ENCODE results near the gene CCDC188.

CCDC188 gene

DNA sequence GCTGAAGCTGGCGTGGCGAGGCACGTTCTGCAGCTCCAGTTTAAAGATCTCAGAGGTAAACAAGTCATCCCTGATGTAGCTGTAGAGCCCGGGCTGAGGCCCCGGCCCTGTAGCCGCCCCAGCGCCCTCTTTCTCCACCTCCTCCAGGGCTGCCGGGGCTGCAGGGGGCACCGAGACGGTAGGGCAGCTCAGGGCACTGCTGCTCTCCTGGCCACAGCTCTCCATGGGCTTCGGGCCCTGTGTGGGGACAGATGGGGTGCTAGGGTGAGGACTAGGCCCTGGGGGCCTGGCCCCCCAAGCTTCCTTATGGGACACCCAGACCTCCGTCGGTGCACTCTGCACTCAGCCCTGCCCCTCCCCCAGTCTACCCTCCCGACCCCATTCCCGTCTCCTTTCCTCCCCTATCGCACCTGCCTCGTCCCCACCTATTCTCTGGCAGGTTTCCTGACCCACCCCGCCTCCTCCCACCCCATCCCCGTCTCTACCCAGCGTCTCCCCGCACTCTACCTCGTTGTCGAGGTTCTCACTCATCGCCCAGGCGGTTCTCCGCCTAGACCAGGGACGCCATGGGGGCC, 34.4 kb downstream of the CCDC188 start:
- DNase-seq: no peak

DNA sequence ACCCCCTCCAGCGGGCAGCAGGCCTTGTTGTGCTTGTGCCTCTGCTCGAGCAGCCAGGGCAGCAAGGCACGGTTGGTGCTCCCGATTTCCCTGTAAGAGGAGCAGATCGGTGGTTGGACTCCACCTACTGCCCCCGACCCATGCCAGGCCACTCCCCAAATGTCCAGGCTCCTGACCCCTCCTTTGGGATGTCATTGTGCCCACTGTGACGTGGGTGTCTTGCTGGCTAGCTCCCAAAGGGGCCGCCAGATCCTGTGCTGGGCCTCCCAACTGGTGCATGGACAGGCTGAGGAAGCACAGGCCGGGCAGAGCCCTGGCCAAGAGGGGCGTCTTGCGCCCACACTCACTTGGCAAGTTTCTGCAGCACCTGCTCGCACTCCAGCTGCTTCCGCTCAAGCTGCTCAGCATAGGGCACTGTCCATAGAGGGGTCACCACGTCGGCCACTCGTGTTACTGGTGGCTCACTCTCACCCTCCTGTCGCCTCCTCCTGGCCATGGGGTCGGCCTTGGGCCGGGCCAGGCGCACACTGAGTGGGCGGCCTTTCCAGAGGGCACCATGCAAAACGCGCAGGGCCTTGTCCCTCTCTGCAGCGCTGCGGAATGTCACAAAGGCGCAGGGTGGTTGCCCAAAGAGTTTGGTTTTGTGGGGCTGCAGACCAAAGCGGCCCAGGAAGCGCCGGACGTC, 35.0 kb downstream of the CCDC188 start, which contains the start of gene RANBP1:
Gene RANBP1 (plus strand): TSS at position 414 of the 685 bp plus-strand sequence. CDS start 81 bp downstream, at position 495.
- DNase-seq: no peak

DNA sequence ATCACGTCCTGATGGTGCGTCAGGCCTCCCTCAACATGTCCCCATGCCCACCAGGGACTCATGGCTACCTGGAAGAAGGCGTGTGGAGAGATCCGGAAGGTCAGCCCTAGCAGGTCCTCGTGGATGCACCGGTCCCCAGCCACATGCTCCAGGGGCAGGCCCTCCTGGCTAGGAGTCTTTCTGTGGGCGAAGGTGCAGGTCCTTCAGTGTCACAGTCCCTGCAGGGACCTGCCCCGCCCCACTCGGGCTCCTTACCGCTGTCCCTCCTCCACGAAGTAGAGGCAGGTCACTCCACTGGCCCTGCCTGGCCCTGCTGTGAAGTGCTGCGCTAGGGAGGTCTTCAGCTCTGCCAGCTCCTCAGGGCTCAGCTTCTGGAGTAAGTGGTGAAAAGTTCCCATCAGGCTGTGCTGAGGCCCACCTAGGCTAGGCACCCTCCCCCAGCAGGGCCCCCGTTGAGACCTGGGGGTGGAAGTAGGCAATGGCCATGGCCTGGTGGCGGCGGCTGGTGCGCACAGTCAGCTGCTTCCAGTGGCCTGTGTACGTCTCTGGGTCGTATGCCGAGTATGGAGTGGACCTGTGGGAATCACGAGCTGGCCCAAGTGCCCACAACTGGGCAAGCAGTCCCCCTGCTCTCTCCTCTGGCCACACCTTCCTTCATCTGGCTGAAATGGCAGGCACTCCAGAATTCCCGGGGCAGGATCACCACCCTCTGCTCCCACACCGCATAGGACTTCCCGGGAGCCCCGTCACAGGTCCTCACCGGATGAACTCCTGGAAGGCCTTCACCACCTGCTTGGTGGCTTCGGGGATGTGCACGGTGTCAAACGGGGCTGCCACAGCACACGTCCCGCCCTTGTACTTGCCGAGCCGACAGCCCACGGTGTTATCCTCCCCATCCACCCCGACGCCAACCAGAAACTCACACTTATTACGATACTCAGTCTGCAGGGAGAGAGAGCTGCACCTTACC, 36.1 kb downstream of the CCDC188 start:
- no peak for DNase-seq

DNA sequence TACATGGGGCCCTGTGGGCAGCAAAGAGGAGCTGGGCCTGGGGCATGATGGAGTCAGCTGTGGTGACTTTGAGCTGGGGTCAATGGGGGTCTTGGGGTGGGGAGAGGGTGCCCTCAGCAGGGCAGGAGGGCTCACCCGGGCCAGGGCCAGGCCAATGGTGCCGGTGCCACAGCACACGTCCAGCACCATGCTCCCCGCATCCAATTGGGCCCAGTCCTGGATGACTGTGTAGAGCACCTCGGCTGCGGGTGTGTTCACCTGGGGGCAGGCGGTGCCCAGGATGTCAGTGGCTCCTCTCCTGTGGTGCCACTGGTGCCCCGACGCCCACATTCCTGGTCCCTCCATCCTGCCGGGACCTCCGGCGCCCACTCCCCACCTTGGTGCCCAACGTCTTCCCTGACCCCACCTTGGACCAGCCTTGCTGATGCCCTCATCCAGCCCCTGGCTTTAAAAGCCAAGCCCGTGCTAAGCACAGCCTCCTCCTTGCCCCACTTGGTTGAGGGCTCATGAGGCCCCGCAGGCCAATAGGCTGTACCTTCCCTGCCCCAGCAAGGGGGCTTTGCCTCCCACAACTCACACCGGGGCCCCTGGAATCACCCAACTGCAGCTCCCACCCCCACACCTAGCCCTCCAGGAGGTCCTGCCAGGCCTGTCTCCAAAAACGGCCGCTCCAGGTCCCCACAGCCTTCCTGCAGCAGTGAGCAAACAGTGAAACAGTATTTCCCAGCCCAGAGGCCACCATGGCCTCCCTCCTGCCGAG, 37.1 kb downstream of the CCDC188 start:
- DNase-seq: no peak

DNA sequence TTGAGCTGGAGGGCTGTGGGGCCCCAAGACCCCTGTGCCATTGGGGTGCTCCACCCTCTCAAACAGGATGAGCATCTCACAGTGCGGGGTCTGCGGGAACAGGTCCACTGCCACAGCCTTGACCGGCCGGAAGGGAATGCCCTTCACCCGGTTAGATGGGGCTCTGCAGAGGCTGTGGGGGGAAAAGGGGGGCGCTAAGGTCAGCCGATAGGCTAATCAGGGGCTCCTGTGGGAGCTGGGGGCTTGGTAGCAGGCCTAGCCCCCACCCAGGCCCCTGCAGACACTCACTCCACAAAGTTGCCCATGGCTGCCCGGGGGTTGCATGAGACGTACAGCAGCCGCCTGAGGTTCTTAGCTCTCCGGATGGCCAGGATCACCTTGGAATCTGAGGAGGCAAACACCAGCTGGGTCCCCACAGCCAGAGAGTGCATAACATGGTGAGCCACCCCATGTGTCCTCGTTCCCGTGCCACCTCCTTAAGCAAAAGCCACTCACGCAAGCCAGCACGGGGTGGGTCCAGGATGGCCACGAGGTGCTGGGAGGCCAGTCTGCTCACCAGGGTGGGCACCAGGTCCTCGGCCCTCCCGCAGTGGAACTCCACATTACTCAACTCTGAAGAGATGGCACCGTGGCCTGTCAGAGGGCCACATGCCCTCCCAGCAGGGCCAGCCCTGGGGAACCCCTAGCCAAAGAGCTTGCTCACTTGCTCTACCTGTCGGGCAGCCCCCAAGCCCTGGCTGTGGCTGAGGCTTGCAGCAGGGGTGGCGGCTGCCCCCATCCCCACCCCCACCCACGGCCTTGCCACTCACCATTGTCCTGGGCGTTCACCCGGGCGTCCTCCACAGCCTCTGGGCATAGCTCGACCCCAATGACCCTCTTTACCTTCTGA, 38.0 kb downstream of the CCDC188 start:
- DNase-seq: no peak

DNA sequence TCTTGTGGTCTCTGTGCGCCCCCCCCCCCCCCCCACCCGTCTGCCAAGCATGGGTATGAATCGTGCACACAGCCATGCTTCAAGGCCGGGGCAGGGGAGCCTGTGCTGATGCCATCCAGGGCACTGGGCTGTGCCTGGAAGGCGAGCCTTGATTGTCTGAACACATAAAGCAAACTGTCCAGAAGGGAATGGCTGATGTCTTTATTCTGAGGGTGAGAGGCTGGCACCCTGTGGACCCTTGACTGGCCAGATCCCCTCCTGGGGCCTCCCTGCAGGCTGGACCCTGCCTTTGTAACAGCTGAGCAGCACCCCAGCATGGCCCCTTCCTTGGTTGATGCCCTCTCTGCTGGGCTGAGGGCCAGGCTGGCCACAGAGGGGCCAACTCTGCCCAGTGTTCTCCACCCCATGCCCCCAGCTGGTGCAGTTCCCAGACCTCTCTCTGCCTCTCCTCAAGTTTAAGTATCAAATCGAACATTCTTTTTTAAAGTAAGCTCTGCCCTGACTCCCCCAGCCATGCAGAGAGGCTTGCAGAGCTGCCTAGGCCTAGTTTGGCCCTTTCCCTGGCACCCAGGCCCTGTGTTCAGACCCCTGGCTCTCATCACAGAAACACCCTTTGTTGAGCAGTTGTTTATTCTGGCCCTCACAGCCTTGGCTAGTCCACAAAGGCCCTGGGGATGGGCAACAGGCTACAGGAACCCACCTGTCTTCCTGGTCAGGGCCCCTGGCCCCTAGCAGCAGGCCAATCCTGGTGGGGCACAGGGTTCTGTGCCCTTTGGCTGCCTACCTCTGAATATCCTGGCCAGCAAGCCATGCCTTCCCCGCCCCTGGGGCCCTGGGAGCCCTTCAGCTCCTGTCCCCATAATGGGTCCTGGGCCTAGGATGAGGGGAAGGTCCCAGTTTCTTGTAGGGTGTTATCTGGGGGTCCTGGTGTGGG, 38.9 kb downstream of the CCDC188 start:
- DNase-seq: no peak

DNA sequence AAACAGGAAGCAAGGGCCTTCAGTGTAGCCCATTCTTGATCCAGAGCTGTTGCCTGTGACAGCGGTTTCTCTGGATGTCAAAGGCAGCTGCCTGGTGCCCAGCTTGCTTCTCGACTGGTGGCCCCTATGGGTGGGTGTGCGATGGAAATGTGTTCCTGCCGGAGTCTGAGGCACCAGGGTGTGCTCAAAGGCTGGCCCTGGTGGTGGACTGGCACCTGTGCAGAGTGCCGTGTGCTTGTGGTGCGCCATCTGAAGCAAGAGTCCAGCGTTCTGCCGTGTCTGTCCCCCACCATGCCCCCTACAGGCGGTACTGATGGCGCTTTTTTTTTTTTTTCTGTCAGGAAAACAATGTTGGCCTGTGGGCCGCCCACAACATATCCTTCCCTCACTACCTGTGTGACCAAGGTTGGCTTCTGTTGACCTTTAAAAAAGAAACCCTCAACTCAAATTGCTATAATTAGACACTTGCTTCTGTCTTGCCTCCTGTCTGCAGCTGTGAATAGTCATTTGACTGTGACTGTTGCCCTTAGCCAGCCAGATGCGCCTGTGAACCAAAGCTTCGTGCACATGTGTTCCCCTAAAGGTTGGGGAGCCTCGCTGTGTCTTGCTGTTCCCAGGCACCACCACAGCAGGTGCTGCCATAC, 39.7 kb downstream of the CCDC188 start:
- peak; percentile 26 for DNase-seq

DNA sequence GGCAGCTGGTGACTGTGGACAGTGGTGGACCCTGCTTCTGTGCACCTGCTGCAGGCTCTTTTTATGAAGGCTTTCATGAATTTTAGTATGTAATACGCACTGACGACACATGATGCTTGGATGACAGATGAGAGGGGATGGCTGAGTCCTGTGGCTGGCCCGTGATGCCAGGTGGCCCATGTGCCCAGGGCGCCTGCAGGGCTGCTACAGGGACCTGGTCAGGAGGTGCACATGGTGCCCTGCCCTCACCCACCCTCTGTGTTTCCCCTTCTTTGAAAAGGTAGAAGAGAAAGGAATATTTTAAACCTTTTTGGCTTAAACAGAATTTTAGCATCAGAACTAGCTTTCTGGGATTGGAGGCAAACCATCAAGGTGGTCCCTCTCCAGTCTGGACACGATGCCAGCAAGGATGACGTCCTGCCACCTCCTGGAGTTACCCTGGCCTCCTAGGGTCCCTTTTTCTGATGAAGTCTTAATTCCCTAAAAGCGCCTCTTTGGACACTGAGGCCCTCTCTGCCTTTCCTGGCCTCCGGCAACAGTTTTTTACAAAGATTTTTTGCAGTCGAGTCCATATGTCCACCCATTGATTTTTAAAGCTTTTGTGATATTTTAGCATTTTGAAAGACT, 40.4 kb downstream of the CCDC188 start:
- no peak for DNase-seq

DNA sequence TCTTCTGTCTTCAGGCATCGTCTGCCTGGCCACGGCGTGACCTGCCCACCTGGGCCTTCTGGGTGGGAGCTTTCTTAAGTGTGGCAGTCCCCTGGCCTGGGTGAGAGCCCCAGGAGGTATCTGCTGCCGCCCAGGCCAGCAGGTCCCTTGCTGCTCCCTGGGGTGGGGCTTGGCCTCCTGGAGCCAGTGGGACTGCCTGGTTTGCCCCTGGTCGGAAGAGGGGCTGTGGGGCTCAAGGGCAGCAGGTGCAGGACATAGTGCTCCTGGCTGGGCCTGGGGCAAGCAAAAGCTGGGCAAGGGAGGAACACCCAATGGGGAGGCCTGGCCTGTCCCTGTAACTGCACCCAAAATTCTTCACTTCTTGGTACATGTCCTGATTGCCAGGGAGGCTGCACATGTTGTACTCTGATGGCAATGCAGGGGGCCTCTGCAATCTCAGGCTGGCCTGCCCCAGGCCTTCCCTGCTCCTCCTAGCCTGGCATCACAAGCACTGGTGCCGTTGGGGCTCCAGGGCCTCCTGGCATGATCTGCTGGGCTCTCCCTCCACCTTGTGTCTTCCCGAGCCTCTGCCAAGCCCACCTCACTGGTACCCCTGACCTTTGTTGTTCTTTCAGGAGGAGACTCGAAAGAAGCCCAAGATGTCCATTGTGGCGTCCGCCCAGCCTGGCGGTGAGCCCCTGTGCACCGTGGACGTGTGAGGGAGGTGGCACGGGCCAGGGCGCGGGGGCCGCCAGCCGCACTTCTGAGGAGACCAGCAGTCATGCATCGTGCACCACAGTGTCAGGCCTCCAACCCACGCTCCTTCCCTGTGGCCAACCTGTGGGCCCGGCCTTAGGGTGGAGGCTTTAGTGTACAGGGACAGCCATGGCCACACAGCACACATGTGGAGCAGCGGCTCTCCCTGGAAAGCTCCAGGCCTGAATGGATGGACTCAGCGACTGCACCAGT, 41.2 kb downstream of the CCDC188 start:
- DNase-seq: no peak

DNA sequence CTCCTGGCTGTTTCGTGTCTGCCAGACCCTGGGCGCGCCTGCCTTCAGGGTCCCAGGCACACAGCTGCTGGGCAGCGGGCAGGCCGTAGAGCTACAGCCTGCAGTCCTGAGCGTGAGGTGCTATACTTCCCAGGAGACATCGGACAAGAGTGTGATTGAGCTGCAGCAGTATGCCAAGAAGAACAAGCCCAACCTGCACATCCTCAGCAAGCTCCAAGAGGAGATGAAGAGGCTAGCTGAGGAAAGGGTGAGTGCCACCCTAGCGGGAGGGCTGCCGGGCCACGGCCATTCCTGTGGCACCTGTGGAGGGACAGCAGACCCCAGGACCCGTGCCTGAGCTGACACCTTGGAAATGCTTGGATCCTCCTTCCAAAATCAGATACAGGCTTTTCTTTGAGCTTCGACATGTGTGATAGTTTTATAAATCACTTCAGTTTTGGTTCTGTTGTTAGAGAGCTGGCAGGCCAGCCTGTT, 42.1 kb downstream of the CCDC188 start:
- no peak for DNase-seq

DNA sequence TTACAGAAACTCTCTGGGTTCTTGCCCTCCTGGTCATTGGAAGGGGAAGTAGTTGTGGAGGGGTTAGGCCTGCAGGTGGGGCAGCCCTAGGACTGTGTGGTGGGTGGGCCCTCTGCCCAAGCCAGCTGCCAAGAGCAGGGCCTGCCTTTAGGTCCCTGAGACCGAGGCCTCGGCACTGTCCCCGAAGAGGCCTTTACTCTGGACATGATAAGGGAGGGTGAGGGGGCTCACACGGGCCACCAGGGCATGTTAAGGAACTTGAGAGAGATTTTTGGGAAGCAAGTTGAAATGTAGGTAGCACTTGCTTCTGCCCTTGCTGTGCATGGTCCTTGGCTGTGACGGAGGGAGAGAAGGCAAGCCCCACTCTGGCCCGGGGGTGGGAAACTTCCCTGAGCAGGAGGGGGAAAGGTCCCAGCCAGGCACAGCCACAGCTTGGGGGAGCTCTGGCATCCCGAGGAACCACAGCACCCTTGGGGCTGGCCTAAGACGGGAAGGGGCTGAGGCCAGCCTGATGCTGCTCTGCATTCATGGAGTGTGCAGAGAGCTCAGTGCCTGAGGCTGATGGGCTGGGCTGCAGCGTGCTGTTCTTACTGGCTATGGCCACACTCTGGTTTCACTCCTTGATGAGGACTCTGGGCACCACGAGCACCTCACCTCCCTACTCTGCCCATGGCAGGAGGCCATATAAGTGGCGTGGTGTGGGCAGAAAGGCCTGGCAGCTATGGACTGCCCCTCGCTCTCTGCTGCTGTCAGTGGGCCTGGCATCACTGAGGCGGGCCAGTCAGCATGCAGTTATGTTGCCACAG, 42.7 kb downstream of the CCDC188 start:
- DNase-seq: no peak

DNA sequence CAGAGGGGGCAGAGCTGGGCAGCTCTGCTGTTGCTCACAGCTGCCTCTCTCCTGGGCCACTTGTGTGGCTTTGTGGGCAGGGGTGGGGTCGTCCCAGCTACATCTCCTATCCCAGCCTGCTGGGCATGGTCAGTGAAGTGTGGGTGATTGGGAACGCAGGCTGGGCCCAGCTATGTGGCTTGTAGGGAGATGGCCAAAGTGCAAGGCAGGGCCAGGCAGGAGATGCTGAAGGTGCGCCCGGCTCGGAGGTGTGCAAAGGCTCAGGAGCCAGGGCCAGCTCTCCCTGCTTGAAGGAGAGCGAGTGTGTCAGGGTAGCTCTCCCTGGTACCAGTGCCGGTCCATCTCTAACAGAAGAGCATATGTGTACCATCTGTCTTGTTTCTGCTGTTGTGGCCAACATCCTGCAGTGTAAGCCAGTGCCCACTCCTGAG, 43.4 kb downstream of the CCDC188 start:
- DNase-seq: no peak

DNA sequence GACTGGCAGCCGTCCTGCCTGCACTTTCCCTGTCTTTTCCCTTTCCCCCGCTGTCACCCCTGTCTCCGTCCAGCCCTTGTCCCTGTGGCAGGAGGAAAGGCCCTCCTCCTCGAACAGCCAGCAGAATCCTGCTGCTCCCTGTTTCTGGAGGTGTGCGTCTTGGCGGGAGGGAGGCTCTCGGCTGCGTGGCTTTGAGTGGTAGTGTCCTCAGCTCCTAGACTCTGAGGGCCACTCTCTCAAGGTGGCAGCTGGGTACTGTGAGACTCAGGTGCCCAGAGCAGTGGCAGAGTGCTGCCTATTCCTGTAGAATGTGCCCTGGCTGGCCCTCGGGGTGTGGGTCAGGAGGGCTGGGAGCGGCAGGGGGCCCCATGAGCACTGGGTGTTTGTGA, 44.0 kb downstream of the CCDC188 start:
- no peak for DNase-seq

DNA sequence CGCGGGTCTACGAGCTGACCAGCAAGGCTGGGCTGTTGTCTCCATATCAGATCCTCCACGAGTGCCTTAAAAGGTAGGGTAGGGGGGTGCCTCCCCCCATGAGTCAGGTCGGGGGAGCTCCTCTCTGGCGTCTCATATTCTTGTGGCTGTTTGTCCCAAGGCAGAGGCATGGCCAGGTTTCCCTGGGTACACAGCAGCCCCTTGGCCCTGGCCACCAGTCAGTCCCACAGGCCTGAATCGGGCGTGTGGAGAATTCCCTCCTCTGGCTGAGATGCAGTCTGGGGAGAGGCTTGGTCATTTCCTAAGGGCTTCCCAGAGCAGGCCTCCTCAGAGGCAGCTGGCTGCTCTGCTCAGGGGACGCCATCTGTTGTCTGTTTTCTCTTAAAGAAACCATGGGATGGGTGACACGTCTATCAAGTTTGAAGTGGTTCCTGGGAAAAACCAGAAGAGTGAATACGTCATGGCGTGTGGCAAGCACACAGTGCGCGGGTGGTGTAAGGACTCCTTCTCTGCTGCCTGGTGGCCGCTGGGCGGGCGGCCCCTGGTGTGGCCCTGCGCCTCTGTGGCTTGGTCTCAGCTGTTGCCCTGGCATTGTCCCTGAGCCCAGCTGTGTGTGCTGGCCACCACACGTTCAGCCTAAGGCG, 44.5 kb downstream of the CCDC188 start:
- no peak for DNase-seq

DNA sequence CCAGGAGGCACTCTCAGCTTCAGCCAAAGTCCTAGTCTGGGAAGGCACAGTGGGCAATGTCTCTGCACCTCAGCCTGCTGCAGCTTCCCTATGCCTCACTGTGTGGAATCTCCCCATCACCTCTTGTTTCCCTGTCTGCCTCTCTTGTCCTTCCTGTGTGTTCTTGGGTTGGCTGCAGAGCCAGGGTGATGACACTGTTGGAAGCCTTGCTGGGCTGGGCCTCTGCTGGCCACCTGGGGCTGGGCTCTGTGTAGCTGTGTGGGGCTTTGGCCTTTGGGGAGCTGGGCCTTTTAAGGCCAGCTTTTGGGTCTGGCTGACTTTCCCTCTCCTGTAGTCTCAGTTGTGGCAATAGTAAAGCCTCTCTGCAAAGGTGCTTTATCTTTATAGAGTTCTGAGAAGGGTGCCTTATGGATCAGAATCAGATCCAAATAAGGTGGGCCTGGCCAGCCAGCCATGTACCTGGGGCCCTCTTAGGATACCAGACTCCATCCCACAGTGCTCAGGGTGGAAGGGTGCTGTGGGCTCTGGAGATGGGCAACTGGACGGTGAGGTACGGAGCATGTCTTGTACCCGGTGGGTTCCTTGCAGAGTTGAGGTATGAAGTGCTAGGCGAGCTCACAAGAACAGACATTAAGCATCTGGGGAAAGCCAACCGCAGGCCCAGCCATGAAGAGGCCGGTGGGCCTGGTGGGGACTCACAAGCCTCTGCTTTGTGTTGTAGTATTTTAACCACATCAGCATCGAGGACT, 45.2 kb downstream of the CCDC188 start:
- DNase-seq: no peak

DNA sequence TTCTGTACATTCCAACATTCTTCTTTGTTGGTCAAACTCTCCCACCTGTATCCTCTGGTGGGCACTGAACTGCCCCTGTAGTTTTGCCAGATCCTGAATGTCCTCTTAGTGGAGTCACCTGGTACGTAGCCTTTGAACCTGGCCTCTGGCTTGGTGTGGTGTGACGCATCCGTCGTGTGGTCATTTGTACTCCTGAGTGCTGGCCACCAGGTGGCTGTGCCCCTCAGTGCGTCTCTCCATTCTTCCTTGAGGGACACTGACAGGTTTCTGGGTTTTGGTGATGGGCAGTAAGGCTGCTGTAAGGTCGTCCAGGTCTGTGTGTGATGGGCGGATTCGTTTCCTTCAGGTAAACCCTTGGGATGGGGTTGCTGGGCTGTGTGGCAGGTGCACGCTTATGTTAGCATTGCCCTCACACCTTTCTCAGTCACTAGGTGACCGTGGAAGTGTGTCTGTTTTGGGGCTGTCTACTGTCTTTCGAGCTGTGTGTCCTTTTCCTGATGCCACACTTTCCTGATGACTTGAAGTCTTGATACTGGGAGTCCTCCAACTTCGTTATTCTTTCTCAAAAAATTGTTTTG, 48.6 kb downstream of the CCDC188 start:
- DNase-seq: no peak

All from NCI-H1105 treated with DMSO at 0.1 percent for 48 hours (cell line).